Mammary epithelial cell (primary cell): Measurements from ENCODE around the gene TGOLN2.

Experiments used
- CTCF ChIP-seq, 2 donors: IDR thresholded peaks in 1 of 2; conservative IDR thresholded peaks in 1 of 2; 2 replicates each; pipeline ENCODE4 v1.5.1; 2011 to 2012; ENCODE audit warnings: inconsistent platforms in 2 of 2, low read length in 2 of 2, mild to moderate bottlenecking in 2 of 2, control low read depth in 1 of 2, low read depth in 1 of 2; ENCODE audit not compliant: insufficient read depth in 1 of 2; ENCODE audit errors: extremely low read depth in 1 of 2
- EZH2 ChIP-seq: IDR thresholded peaks from 2 replicates; pipeline ENCODE4 v1.6.1; 2012; ENCODE audit warnings: low read length, inconsistent platforms, borderline replicate concordance

GRCh38 chr2:85324639-85325465 lies 2.9 kb downstream of the TGOLN2 start:
- TF ChIP-seq CTCF (conservative IDR thresholded peaks at IDR 0.05 in 1 of 2, IDR thresholded peaks at IDR 0.05 in 1 of 2; ENCODE audit: extremely low read depth in 1 of 2, insufficient read depth in 1 of 2, low read depth in 1 of 2, low read length in 2 of 2) (no peak), EZH2 (no peak)
